Smooth muscle cell (in vitro differentiated cells): ENCODE results near the gene PHF19. TPM values are rescaled to one million over a fixed set of nuclear protein-coding genes. Genes with fewer than 3 reads are reported as not detected.

Experiments used
- DNase-seq: peaks from one replicate; lab custom pipeline; 2025; ENCODE audit not compliant: unreplicated experiment; lab: John Stamatoyannopoulos, UW
- H2AFZ ChIP-seq: fragments of 200-600 bp; sonication (generic); 2 replicates; pipeline ENCODE4 v1.6.0; 2016; ENCODE audit warnings: antibody characterized with exemption, low read depth, mild to moderate bottlenecking
- H3F3A ChIP-seq: fragments of 200-600 bp; sonication (generic); 2 replicates; pipeline ENCODE4 v1.6.0; 2017; ENCODE audit warnings: antibody characterized with exemption, low read depth
- H3K27ac ChIP-seq: fragments of 200-600 bp; sonication (generic); 2 replicates; pipeline ENCODE4 v1.5.1; 2016; ENCODE audit warnings: low read depth, mild to moderate bottlenecking
- H3K27me3 ChIP-seq: fragments of 200-600 bp; sonication (generic); 2 replicates; pipeline ENCODE4 v1.6.1; 2016; ENCODE audit warnings: low read depth, mild to moderate bottlenecking
- H3K36me3 ChIP-seq: fragments of 200-600 bp; sonication (generic); 2 replicates; pipeline ENCODE4 v1.5.1; 2016; ENCODE audit warnings: low read depth
- H3K4me1 ChIP-seq: fragments of 200-600 bp; sonication (generic); 2 replicates; pipeline ENCODE4 v1.5.1; 2016; ENCODE audit warnings: low read depth
- H3K4me2 ChIP-seq: fragments of 200-600 bp; sonication (generic); 2 replicates; pipeline ENCODE4 v1.6.0; 2016; ENCODE audit warnings: mild to moderate bottlenecking
- H3K4me3 ChIP-seq: fragments of 200-600 bp; sonication (generic); 2 replicates; pipeline ENCODE4 v1.5.1; 2016; ENCODE audit warnings: mild to moderate bottlenecking
- H3K79me2 ChIP-seq: fragments of 200-600 bp; sonication (generic); 2 replicates; pipeline ENCODE4 v1.6.0; 2016; ENCODE audit warnings: low read depth, mild to moderate bottlenecking
- H3K9ac ChIP-seq: fragments of 200-600 bp; sonication (generic); 2 replicates; pipeline ENCODE4 v1.6.0; 2016; ENCODE audit warnings: low read depth
- H3K9me3 ChIP-seq: fragments of 200-600 bp; sonication (generic); replicated peaks from 2 replicates; pipeline ENCODE4 v1.5.1; 2016; ENCODE audit warnings: low read depth
- H4K20me1 ChIP-seq: fragments of 200-600 bp; sonication (generic); 2 replicates; pipeline ENCODE4 v1.6.0; 2016; ENCODE audit warnings: low read depth
- CTCF ChIP-seq: fragments of 200-600 bp; sonication (generic); IDR thresholded peaks from 2 replicates; pipeline ENCODE4 v1.5.1; 2017; ENCODE audit warnings: borderline replicate concordance, mild to moderate bottlenecking, antibody characterized with exemption; ENCODE audit not compliant: insufficient read depth, poor library complexity, severe bottlenecking
- WGBS: methylation state at CpG from one replicate; pipeline ENCODE4 v1.1.7; 2016; ENCODE audit warnings: low lambda C conversion rate; 5-methylcytosine and 5-hydroxymethylcytosine counted together
- polyA plus RNA-seq: library from polyadenylated mRNA; unstranded; fragments of >200 nt; fragmentation: Nextera tagmentation; extraction: Ambion mirVana; gene quantifications from 2 replicates; pipeline ENCODE4 v1.2.1, GENCODE V29; 2016
- total RNA-seq: library from RNA; depleted of rRNA; stranded (reverse); fragments of >200 nt; gene quantifications from 2 replicates; pipeline ENCODE4 v1.2.3, GENCODE V29; 2014

The PHF19 gene
- total and polyA plus RNA-seq, 2 experiments from 2014 or later = 14.1 to 19.3 TPM

- no peaks in the 10 kb centered on the region for H3K36me3 ChIP-seq
- no peaks in the 10 kb centered on the region for H4K20me1 ChIP-seq
- no peaks in the 10 kb centered on the region for H3K4me1 ChIP-seq
- TF ChIP-seq CTCF = no peak
- H2AFZ ChIP-seq = no peak overlapping the region
- H3K79me2 ChIP-seq = no peaks in the 10 kb centered on the region
- H3F3A ChIP-seq = no peaks in the 10 kb centered on the region
- no peak overlapping the region for H3K9ac ChIP-seq
- no peak overlapping the region for H3K4me2 ChIP-seq
- 96% methylated on average over 3 of the region's 3 CpGs for WGBS
- no peak overlapping the region for H3K4me3 ChIP-seq
- H3K27ac ChIP-seq = no peak overlapping the region
- H3K9me3 ChIP-seq = no peaks in the 10 kb centered on the region
- no peaks in the 10 kb centered on the region for H3K27me3 ChIP-seq
- no peak for DNase-seq
These were observed 46.8 kb downstream of the PHF19 start for GRCh38 chr9:120830151-120830550.

- WGBS = 87% methylated on average over 1 of the region's 1 CpG
- Histone ChIP-seq H3K4me3 (no peak overlapping the region), H3K27me3 (no peaks in the 10 kb centered on the region), H3F3A (no peaks in the 10 kb centered on the region), H3K79me2 (no peaks in the 10 kb centered on the region), H3K36me3 (no peaks in the 10 kb centered on the region), H3K4me2 (no peak overlapping the region), H4K20me1 (no peaks in the 10 kb centered on the region), H3K9me3 (no peaks in the 10 kb centered on the region), H2AFZ (no peak overlapping the region), H3K9ac (no peak overlapping the region), H3K4me1 (no peaks in the 10 kb centered on the region), H3K27ac (no peak overlapping the region)
- no peak for TF ChIP-seq CTCF
- DNase-seq = no peak
These were observed 47.3 kb downstream of the PHF19 start for GRCh38 chr9:120829650-120830049.

GRCh38 chr9:120820095-120820494, 56.9 kb downstream of the PHF19 start:
- no peaks in the 10 kb centered on the region for H3K9me3 ChIP-seq
- no peaks in the 10 kb centered on the region for H3K36me3 ChIP-seq
- 91% methylated on average over 4 of the region's 4 CpGs for WGBS
- no peak for TF ChIP-seq CTCF
- H3K4me3 ChIP-seq = no peak overlapping the region
- H3K4me1 ChIP-seq = no peaks in the 10 kb centered on the region
- DNase-seq = no peak
- H3K79me2 ChIP-seq = no peaks in the 10 kb centered on the region
- no peaks in the 10 kb centered on the region for H3F3A ChIP-seq
- H3K27ac ChIP-seq = no peak overlapping the region
- H2AFZ ChIP-seq = no peak overlapping the region
- H3K4me2 ChIP-seq = no peak overlapping the region
- no peak overlapping the region for H3K9ac ChIP-seq
- H4K20me1 ChIP-seq = no peaks in the 10 kb centered on the region
- no peaks in the 10 kb centered on the region for H3K27me3 ChIP-seq

GRCh38 chr9:120818595-120818994, 58.4 kb downstream of the PHF19 start:
- TF ChIP-seq CTCF = no peak
- Histone ChIP-seq H3K9ac (no peak overlapping the region), H3F3A (no peaks in the 10 kb centered on the region), H3K36me3 (no peaks in the 10 kb centered on the region), H3K9me3 (no peaks in the 10 kb centered on the region), H3K4me2 (no peak overlapping the region), H3K27me3 (no peaks in the 10 kb centered on the region), H2AFZ (no peak overlapping the region), H3K27ac (no peak overlapping the region), H3K79me2 (no peaks in the 10 kb centered on the region), H4K20me1 (no peaks in the 10 kb centered on the region), H3K4me3 (no peak overlapping the region), H3K4me1 (no peaks in the 10 kb centered on the region)
- 86% methylated on average over 1 of the region's 1 CpG for WGBS
- DNase-seq = no peak
